NCI-H345 (cell line): Measurements from ENCODE around the gene KCNH1.

Experiments used
- DNase-seq: peaks from one replicate; lab custom pipeline; 2025; lab: John Stamatoyannopoulos, UW

KCNH1 gene

GRCh38 chr1:210797422-210797821 lies 336.5 kb downstream of the KCNH1 start:
- no peak for DNase-seq

GRCh38 chr1:210796421-210796820 lies 337.5 kb downstream of the KCNH1 start:
- DNase-seq: no peak

GRCh38 chr1:210794445-210794844 lies 339.5 kb downstream of the KCNH1 start:
- no peak for DNase-seq

- DNase-seq: no peak
Measured at GRCh38 chr1:210792250-210793102, 341.5 kb downstream of the KCNH1 start.

- DNase-seq: no peak
Measured at GRCh38 chr1:210790196-210790595, 343.8 kb downstream of the KCNH1 start.

GRCh38 chr1:210787800-210788199 lies 346.1 kb downstream of the KCNH1 start:
- DNase-seq: no peak

GRCh38 chr1:210786546-210786945 lies 347.4 kb downstream of the KCNH1 start:
- no peak for DNase-seq

- DNase-seq: no peak
Measured at GRCh38 chr1:210783925-210784324, 350.0 kb downstream of the KCNH1 start.

- DNase-seq: no peak
Measured at GRCh38 chr1:210781652-210782051, 352.3 kb downstream of the KCNH1 start.

- no peak for DNase-seq
Measured at GRCh38 chr1:210779269-210779668, 354.7 kb downstream of the KCNH1 start.

GRCh38 chr1:210777914-210778313 lies 356.0 kb downstream of the KCNH1 start:
- DNase-seq: no peak

- no peak for DNase-seq
Measured at GRCh38 chr1:210776712-210777111, 357.2 kb downstream of the KCNH1 start.

- DNase-seq: no peak
Measured at GRCh38 chr1:210775289-210775688, 358.7 kb downstream of the KCNH1 start.

- no peak for DNase-seq
Measured at GRCh38 chr1:210773450-210773849, 360.5 kb downstream of the KCNH1 start.

- no peak for DNase-seq
Measured at GRCh38 chr1:210771131-210771530, 362.8 kb downstream of the KCNH1 start.

- DNase-seq: no peak
Measured at GRCh38 chr1:210770396-210770984, 363.5 kb downstream of the KCNH1 start.

- DNase-seq: no peak
Measured at GRCh38 chr1:210769473-210769872, 364.5 kb downstream of the KCNH1 start.

GRCh38 chr1:210764536-210764935 lies 369.4 kb downstream of the KCNH1 start:
- no peak for DNase-seq

- no peak for DNase-seq
Measured at GRCh38 chr1:210758761-210759160, 375.2 kb downstream of the KCNH1 start.

- no peak for DNase-seq
Measured at GRCh38 chr1:210758261-210758660, 375.7 kb downstream of the KCNH1 start.

- no peak for DNase-seq
Measured at GRCh38 chr1:210757677-210758076, 376.3 kb downstream of the KCNH1 start.

- no peak for DNase-seq
Measured at GRCh38 chr1:210755991-210756659, 377.8 kb downstream of the KCNH1 start.
